Measurements from ENCODE around the gene CUX1.

Gene CUX1

DNA sequence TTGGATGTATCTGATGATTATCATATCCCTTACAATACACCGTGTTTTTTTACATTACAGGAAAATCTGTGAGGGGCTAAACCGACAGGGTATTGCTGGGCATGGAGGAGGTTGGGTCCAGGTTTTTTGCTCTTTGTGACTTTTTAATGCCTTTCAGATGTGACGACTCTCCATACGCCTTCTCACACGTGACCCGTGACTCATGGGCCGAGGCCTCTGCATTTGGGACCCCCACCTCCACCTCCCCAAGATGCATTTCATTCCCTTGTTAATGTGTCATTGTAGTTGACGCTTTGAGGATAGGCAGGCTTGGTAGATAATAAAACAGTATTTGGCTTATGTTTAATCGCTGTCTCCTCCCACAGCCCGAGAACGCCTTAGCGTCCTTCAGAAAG is 95.3 kb downstream of the CUX1 start:
- no peak overlapping the region for H3K27ac ChIP-seq
- TF ChIP-seq CTCF (conservative IDR thresholded peaks at IDR 0.05) = no peak

- no peak overlapping the region for H3K27ac ChIP-seq
- TF ChIP-seq CTCF (conservative IDR thresholded peaks at IDR 0.05) = no peak
These were observed 95.9 kb downstream of the CUX1 start for GRCh38 chr7:101913247-101913721.

GRCh38 chr7:101913851-101914250 is 96.4 kb downstream of the CUX1 start:
- H3K27ac ChIP-seq = no peak overlapping the region
- TF ChIP-seq CTCF (conservative IDR thresholded peaks at IDR 0.05) = no peak

DNA sequence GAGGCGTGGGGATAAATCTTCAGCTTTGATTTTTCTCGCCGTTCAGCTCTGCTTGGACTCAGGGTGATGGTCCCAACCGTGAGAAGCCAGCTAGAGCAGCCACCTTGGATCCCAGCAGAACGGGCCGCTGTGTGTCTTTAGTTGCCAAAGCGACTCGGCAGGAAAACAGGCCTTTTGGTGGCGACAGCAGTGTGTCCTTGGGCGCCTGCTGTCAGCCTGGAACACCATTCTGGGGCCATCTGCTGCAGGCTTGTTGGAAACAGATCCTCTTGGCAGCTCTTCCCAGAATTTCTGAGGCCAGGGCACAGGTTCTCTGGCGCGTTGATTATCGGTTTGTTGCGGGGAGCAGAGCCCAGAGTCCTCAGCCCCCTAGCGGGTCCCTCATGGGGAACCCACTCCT is 97.6 kb downstream of the CUX1 start:
- TF ChIP-seq CTCF (conservative IDR thresholded peaks at IDR 0.05) = no peak
- no peak overlapping the region for H3K27ac ChIP-seq

DNA sequence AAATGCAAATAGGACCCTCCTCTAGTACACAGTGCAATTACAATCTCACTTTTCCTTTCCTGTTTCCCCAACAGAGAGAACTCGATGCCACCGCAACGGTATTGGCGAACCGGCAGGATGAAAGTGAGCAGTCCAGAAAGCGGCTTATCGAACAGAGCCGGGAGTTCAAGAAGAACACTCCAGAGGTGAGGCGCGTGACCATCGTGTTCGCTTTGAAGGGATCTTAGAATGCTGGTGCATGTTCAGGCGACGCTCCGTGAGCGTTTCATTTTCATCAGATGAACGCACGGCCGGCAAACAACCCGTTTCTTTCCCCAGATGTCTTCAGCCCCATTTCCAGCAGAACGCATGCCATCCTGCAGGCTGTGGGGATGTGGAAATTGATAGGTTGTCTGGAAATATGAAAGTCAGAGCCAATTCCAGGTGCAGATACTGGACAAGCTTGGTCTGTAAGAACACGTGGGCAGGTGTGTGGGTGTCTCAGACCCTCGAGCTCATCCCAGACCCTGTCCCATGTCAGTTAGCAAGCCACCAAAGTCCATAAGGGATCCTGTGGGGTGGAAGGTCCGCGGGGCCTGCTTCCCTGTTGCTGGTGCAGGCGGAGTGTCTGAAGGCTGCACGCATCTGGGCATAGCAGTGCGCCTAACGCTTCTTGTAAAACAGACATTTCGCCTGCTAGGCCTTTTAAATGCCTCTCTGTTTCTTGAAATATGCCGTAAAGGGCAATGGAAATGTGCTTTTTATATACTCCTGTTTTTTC is 98.8 kb downstream of the CUX1 start:
- no peak for TF ChIP-seq CTCF (conservative IDR thresholded peaks at IDR 0.05)
- no peak overlapping the region for H3K27ac ChIP-seq

DNA sequence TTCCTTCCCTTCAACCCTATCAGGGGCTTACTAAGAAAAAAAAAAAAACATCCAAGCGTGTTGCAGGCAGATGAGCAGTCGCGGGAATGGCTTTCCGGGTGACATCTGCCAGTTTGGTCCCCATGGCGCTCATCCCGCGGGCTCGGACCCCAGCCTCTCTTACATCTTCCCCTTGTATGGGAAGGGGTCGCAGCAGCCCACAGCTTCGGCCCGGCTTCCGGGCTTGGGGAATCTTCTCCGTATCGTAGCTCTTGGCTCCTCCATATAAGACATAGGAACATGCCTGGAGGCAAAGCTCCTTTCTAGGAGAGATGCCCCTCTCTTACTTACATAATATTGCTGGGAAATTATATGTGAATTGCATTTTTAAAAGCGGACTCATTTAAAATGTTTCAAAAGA is 99.5 kb downstream of the CUX1 start:
- no peak for TF ChIP-seq CTCF (conservative IDR thresholded peaks at IDR 0.05)
- no peak overlapping the region for H3K27ac ChIP-seq

DNA sequence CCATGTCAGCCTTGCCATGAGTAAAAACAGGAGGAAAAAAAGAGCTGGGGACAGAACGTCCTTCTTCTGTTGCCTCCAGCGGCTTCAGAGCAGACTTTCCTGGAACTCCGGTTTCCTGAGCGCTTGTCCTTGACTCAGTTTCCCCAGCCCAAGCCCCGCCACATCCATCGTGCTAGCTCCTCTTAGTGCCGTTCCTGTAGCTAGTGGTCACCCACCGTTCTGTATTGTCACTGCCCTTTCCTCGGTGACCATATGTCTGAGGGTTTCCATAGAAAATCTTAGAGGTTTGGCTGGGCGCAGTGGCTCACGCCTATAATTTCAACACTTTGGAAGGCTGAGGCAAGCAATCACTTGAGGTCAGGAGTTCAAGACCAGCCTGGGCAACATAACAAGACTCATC is 100.1 kb downstream of the CUX1 start:
- no peak for TF ChIP-seq CTCF (conservative IDR thresholded peaks at IDR 0.05)

More for the DNA sequence above, 100.1 kb downstream of the CUX1 start:
- no peak overlapping the region for H3K27ac ChIP-seq

Measured in VCaP (cell line).